ENCODE results near the gene CNNM2. TPM values are rescaled to one million over a fixed set of nuclear protein-coding genes. Genes with fewer than 3 reads are reported as not detected.
A peak's percentile ranks its signal among the peaks of the same experiment; 100 is the strongest.

CNNM2 gene
- total RNA-seq: 10 to 100 TPM in 2 of 3 donors, 1 to 10 TPM in 1; 8.6 to 18.0 (median 16.7) TPM
- 10.3 TPM for total RNA-seq (2013)

DNA sequence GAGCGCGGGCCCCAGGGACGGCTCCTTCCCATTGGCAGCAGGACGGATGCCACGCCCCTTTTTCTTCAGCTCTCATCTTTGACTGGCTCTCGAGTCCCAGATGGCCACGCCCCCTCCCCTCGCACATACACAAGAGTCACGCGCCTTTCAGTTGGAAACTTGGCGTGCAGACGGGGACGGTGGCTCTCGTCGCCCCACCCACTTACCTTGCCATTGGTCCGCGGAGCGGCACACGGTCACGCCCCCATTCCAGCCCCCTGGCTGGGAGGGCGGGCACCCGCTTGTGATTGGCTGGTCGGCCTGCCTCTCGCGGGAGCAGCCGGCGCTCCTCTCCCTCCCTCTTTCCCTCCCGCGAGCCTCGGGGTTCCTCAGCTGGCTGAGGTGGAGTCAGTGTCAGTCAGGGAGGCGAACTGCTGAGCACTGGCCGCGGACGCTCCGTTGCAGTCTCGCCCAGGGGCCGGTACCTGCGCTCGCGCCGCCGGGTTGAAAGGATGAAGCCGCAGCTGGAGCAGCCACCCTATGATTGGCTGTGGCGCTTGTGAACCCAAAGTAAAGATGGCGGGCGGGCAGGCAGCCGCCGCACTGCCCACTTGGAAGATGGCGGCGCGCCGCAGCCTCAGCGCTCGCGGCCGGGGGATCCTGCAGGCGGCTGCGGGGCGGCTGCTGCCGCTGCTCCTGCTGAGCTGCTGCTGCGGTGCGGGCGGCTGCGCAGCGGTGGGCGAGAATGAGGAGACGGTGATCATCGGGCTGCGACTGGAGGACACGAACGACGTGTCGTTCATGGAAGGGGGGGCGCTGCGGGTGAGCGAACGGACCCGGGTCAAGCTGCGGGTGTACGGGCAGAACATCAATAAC, at the start of gene CNNM2:
Gene CNNM2, plus strand, starts transcription at position 333 of the 855 bp plus-strand sequence. Its CDS starts 187 bp downstream, at position 520.
- Histone ChIP-seq H3K36me3 (ENCODE audit: control insufficient read depth, insufficient read depth, low read length) (no peaks in the 10 kb centered on the region), H3K27me3 (ENCODE audit: control insufficient read depth, insufficient read depth, low read length) (no peaks in the 10 kb centered on the region), H3K4me1 (ENCODE audit: control insufficient read depth, insufficient read depth, low read length) (peaks cover 27% of the 10 kb centered on the region), H3K27ac (ENCODE audit: low read length) (peak within 1 kb of the TSS; percentile 78), H3K9me3 (ENCODE audit: control insufficient read depth, insufficient read depth, low read length) (no peaks in the 10 kb centered on the region), H3K4me3 (ENCODE audit: low read length) (peak within 1 kb of the TSS; percentile 97)
- WGBS (ENCODE audit: insufficient coverage): under 1% methylated on average over 80 of the region's 80 CpGs
- Mint-ChIP-seq H3K36me3 (no peaks in the 10 kb centered on the region), H3K27ac (peak within 1 kb of the TSS; percentile 94 to 98), H3K27me3 (ENCODE audit: low read depth in 2 of 2) (peaks cover 10 to 12% of the 10 kb centered on the region in 2 donors), H3K4me3 (peak within 1 kb of the TSS; percentile 94), H3K9me3 (no peaks in the 10 kb centered on the region), H3K4me1 (peaks cover 36 to 63% of the 10 kb centered on the region in 2 donors)
- peak; percentile 99 to 100 for DNase-seq
- intact Hi-C loops (cut with micrococcal nuclease): loop anchor here (1.0 to 5.0 kb wide), 7 partner anchors 136 to 449 kb away; partner anchors contain the start of genes NT5C2, TAF5 and WBP1L
- TF ChIP-seq, protein P1, sequence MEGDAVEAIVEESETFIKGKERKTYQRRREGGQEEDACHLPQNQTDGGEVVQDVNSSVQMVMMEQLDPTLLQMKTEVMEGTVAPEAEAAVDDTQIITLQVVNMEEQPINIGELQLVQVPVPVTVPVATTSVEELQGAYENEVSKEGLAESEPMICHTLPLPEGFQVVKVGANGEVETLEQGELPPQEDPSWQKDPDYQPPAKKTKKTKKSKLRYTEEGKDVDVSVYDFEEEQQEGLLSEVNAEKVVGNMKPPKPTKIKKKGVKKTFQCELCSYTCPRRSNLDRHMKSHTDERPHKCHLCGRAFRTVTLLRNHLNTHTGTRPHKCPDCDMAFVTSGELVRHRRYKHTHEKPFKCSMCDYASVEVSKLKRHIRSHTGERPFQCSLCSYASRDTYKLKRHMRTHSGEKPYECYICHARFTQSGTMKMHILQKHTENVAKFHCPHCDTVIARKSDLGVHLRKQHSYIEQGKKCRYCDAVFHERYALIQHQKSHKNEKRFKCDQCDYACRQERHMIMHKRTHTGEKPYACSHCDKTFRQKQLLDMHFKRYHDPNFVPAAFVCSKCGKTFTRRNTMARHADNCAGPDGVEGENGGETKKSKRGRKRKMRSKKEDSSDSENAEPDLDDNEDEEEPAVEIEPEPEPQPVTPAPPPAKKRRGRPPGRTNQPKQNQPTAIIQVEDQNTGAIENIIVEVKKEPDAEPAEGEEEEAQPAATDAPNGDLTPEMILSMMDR (IDR thresholded peaks at IDR 0.05): no peak
- peak; percentile 88 to 96 (median 89) for ATAC-seq

GRCh38 chr10:102868911-102869257, 49.2 kb upstream of the CNNM2 start:
- Mint-ChIP-seq H3K4me1 (peaks cover 18 to 19% of the 10 kb centered on the region in 2 donors), H3K9me3 (no peaks in the 10 kb centered on the region), H3K27ac (no peak overlapping the region), H3K4me3 (peak overlapping the region; percentile 70), H3K27me3 (ENCODE audit: low read depth in 2 of 2) (peaks cover 20 to 21% of the 10 kb centered on the region in 2 donors), H3K36me3 (peaks cover 3% of the 10 kb centered on the region)
- H3K4me3 ChIP-seq (ENCODE audit: low read length): no peak overlapping the region
- 45% methylated on average over 4 of the region's 5 CpGs for WGBS (ENCODE audit: insufficient coverage)
- no peak for DNase-seq
- TF ChIP-seq, protein P1 (IDR thresholded peaks at IDR 0.05): no peak
- no peaks in the 10 kb centered on the region for H3K9me3 ChIP-seq (ENCODE audit: control insufficient read depth, insufficient read depth, low read length)
- H3K4me1 ChIP-seq (ENCODE audit: control insufficient read depth, insufficient read depth, low read length): peaks cover 5% of the 10 kb centered on the region
- no peak overlapping the region for H3K27ac ChIP-seq (ENCODE audit: low read length)
- H3K27me3 ChIP-seq (ENCODE audit: control insufficient read depth, insufficient read depth, low read length): no peaks in the 10 kb centered on the region
- ATAC-seq: no peak
- H3K36me3 ChIP-seq (ENCODE audit: control insufficient read depth, insufficient read depth, low read length): peaks cover 2% of the 10 kb centered on the region
- intact Hi-C loops (cut with micrococcal nuclease): no loop called here

DNA sequence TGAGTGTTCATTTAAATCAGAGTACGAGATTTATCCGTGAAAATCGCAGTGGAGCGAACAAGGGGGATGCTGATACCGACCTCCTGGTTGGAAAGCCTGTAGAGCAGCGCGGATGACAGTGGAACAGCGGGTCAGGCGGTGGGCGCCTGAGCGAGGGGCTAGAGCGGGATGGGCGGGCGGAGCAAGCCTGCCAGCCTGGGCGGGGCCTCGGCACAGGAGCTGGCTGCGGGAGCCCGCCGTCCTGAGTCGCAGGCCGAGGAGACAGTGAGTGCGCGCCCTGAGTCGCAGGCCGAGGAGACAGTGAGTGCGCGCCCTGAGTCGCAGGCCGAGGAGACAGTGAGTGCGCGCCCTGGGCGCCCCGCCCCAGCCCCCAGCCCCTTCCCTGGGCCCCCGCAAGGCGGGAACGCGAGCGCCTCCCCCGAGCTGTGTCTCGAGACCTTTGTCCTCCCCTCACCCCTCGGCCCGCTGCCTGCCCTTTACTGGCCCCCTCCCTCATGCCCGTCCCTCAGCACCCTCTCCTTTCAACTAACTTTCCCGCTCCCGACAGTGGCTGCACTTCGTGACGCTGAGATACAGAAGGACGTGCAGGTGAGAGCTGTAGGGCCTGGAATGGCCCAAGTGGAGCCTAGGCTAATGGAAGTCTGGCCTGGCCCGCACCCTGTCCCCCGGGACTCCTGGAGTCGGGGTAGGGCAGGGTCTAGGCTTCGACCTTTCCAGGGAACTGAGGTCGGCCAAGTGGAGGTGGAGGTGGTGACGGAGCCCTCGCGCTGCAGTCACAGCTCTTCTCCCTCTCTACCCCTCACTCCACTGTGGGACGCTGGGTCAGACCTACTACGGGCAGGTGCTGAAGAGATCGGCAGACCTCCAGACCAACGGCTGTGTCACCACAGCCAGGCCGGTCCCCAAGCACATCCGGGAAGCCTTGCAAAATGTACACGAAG, 48.6 kb upstream of the CNNM2 start, which contains the start of gene AS3MT:
Gene AS3MT, plus strand, starts transcription at position 213 of the 941 bp plus-strand sequence. Its CDS starts 123 bp downstream, at position 336.
- Mint-ChIP-seq H3K4me3 (peak within 1 kb of the TSS; percentile 70), H3K4me1 (peaks cover 18 to 19% of the 10 kb centered on the region in 2 donors), H3K27me3 (ENCODE audit: low read depth in 2 of 2) (peaks cover 20 to 28% of the 10 kb centered on the region in 2 donors), H3K9me3 (no peaks in the 10 kb centered on the region), H3K27ac (no peak within 1 kb of the TSS), H3K36me3 (no peaks in the 10 kb centered on the region)
- peak in 1 of 2 donors; percentile 19 for DNase-seq
- TF ChIP-seq, protein P1 (IDR thresholded peaks at IDR 0.05): no peak
- intact Hi-C loops (cut with micrococcal nuclease): no loop called here
- no peaks in the 10 kb centered on the region for H3K9me3 ChIP-seq (ENCODE audit: control insufficient read depth, insufficient read depth, low read length)
- H3K27me3 ChIP-seq (ENCODE audit: control insufficient read depth, insufficient read depth, low read length): no peaks in the 10 kb centered on the region
- no peak within 1 kb of the TSS for H3K4me3 ChIP-seq (ENCODE audit: low read length)
- H3K27ac ChIP-seq (ENCODE audit: low read length): no peak within 1 kb of the TSS
- peak; percentile 49 to 63 (median 52) for ATAC-seq
- WGBS (ENCODE audit: insufficient coverage): 15% methylated on average over 62 of the region's 63 CpGs
- no peaks in the 10 kb centered on the region for H3K36me3 ChIP-seq (ENCODE audit: control insufficient read depth, insufficient read depth, low read length)
- peaks cover 5% of the 10 kb centered on the region for H3K4me1 ChIP-seq (ENCODE audit: control insufficient read depth, insufficient read depth, low read length)
